H4 (cell line): ENCODE results near the gene CNGB1. TPM values are rescaled to one million over a fixed set of nuclear protein-coding genes. Genes with fewer than 3 reads are reported as not detected.
"Not testable (repeated sequence)": the region's sequence is repeated elsewhere in the genome, so short reads cannot be mapped to it uniquely, and the experiment has no call there.

Source experiments
- DNase-seq: peaks from one replicate; pipeline ENCODE4 v3.0.0-alpha.2; 2015; ENCODE audit warnings: low spot score
- total RNA-seq: library from RNA; depleted of rRNA; stranded (reverse); fragments of >200 nt; shearing (Covaris generic); gene quantifications from 2 replicates; pipeline ENCODE4 v1.2.3, GENCODE V29; 2014

The CNGB1 gene
- total RNA-seq, 1 experiment from 2014 or later: 0.06 TPM

DNA sequence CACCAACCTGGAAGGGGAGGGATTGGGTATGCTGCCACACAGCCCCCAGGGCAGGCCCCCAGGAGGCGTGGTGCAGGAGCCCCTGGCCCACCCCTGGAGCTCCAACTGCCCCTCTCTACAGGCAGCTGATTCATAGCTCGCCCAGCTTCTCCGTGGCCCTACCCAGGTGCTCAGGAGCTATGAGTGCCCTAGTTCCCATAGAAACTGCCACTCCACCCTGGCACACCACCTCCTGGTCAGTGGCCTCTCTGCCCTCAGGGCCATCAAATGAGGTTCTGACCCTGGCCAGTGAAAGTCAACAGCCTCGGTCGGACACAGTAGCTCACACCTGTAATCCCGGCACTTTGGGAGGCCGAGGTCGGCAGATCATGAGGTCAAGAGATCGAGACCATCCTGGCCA is 18.0 kb downstream of the CNGB1 start:
- no peak for DNase-seq

DNA sequence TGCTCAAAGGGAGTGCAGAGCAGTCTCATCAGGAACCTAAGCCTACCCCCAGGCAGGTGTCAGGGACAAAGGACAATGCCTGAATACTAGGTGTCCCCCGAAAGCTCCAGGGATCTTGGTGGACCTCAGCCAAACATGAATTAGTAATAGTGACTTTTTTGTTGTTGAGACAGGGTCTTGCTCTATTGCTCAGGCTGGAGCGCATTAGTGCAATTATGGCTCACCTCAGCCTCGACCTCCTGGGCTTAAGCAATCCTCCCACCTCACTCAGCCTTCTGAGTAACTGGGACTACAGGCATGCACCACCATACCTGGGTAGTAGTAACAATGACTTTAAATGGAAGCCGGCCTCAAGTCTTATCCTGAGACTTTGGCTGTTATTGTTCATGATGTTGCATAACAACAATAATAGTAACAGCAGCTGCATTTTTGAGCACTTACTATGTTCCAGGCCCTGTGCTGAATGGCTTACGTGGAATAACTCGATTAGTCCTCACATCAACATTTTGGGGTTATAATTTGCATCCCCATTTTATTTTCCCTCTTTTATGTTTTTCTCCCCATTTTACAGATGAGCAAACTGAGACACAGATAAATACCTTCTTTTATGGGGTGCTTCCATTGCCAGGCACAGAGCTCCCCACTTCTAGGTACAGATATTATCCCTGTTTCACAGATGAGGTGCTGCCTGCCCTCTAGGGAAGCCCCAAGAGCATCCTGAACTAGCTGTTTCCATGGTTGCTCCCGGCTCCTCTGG is 19.5 kb downstream of the CNGB1 start:
- no peak for DNase-seq

DNA sequence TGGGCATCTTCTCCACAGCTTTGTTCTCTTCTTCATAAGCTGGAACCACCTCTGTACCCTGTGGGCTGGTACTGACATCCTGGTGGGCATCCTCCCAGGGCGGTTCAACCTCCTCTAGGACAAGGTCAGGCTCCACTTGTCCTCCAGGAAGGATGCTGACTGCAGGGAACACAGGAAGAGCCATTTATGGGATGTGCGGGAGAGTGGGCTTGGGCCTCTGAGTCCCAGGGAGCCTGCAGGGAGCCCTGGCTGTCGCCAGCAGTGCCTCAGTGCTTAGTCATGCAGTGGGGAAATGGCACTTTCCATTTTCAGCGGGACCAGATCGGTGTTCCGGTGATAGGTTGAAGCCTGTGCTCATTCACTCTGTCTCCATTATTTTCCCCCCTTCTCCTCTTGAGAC is 20.5 kb downstream of the CNGB1 start:
- no peak for DNase-seq

DNA sequence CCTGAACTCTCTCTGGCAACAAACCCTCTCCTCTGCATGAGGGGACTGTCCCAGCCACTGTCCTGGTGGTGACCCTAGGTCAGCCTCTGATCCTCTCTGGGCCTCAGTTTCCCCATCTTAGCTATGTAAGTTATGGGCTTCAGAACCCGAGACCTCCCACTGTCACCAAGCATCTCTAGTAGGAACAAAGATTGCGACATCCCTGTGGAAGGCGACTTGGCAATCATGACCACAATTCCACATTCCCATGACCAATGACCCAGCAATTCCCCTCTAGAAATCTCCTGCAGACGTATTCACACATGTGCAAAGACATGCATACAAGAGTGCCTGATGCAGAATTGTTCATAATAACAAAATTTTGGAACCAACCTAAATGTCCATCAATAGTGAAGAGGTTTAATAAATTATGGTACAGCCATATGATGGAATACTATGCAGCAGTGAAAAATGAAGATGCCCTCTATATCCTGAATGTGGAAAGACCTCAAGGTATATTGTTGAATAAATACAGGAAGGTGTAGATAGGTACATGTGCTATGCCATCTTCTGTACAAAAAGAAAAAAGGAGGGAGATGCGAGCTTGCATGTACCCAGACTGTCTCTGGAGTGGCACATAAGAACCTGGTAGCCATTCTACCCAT is 21.2 kb downstream of the CNGB1 start:
- no peak for DNase-seq

DNA sequence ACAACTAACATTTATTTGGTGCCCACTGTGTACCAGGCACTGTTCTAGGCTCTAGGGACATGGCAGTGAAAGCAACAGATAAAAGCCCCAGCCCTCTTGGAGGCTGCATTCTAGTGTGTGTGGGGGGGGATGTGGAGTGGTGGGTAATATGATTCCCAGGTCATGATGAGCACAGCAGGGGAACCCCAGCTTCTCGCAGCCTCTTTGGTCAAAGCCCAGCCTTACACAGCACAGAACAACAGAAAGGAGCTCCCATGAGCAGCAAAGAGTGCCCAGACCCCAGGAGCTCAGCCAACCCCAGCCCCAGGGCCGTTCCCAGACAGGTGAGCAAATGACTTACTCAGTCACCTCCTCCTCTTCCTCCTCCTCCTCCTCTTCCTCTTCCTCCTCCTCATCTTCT is 21.9 kb downstream of the CNGB1 start:
- no peak for DNase-seq

DNA sequence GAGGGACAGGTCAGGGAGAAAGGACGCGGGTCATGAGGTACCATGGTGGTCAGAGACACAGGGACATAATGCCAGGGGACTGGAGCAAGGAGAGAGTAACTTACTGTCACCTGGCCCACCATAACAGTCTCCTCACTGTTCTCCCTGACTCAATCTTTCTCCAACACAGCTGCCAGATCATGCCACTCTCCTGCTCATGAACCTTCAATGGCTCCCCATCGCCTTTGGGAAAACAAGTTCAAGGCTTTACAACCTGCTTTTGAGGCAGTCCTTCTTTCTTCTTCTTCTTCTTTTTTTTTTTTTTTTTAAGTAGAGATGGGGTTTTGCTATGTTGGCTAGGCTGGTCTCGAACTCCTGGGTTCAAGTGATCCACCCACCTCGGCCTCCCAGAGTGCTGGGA is 22.9 kb downstream of the CNGB1 start:
- no peak for DNase-seq

DNA sequence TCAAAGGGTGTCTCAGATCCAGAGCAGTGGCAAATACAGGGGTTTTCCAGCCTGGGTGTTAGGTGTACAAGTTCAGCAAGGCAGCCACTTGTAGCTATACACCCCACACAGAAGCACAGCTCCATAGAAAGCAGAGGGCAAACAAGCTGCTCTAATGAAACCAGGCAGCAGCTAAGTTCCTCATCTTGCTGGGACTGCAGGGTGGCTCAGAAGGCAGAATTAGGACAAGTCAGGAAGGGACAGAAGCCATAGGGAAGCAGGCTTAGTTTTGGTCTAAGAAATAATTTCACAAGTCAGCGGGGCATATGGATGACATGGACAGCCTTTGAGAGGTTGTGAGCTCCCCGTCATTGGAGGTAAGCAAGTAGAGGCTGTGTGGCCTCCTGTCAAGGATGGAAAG is 23.7 kb downstream of the CNGB1 start:
- no peak for DNase-seq

DNA sequence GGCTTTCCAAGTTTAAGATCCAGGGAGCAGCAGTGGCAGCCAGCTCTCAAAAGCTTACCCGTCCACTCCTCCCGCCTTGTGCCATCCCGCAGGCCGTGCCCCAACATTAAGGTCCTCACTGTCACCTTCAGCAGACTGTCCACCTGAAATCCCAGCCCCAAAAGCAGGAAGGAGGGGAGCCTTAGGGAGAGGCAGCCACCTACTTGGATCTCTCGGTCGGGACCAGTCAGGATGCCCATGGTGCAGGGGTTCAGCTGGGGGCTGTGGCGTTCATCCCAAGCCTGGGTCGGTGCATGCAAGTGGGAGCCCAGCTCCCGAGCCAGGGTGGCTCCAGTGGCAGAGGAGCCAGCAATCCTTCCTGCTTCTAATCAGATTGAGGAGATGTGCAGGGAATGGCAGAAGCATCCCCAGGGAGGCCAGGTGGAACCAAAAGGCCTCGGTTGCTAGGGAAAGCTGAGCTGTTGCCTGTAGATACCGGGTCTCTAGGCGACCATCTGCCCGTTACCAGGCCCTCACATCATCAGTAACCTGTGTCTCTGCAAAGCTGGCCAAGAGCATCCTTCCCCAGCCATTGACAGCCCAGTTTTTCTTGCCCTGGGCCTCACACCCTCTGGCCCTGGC is 24.6 kb downstream of the CNGB1 start:
- DNase-seq: no peak

DNA sequence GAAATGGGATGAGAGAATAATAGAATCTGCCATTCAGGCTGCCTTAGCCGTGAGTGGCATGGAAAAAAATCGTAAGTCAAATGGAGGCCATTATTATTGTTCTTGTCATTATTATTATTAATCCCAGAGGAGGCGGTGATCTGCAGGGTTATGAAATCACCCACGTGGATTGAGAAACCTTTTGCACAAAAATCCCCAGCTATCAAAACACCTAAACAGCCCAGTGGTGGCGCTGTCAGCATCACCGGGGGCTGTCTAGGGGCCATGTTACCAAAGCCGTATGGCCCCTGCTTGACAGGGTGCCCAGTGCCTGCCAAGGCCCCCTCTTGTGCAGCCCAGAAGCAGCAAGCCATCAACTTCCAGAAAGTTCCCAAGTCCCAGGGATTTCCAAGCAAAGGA is 25.2 kb downstream of the CNGB1 start:
- DNase-seq: no peak

DNA sequence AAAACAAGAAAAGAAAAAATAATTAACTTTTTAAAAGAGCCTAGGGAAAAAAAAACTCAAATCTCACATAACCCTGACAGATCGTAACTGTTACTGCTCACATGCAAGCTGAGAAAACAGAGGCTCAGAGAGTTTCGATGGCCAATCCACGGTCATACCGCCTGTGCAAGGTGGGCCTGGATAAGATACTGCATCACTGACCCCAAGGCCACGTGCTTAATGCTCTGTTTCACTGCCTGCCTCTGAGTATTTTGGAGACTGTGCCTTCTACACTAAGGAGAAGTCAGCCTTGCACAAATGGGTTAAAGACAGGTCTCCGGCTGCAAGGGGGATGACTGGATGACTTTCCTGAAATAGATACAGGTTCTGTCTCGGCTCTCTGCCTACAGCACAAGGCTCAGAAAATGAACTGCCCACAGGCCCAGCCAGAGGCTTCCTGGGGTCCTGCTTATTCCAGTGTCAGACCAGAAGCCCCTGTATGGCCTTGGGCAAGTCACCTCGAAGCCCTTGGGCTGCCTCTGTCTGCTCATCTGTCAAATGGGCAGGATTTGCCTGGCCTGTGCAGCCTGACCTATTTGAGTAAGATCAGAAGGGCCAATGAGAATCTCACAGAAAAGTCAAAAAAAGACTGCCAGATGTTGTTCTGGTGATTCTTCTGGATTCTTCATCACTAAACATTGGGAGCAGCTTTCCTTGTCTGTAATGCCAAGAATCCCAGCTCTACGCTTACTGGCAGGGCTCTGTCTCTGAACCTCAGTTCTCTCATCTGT is 25.8 kb downstream of the CNGB1 start:
- DNase-seq: no peak

DNA sequence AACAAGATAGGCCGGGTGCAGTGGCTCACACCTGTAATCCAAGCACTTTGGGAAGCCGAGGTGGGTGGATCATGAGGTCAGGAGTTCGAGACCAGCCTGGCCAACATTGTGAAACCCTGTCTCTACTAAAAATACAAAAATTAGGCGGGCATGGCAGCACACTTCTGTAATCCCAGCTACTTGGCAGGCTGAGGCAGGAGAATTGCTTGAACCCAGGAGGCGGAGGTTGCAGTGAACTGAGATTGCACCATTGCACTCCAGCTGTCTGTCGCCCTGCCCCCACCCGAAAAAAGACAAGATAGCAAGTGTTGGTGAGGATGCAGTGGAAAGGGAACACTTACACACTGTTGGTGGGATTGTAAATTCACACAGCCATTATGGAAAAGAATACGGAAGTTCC is 27.5 kb downstream of the CNGB1 start:
- not testable (repeated sequence) for DNase-seq

DNA sequence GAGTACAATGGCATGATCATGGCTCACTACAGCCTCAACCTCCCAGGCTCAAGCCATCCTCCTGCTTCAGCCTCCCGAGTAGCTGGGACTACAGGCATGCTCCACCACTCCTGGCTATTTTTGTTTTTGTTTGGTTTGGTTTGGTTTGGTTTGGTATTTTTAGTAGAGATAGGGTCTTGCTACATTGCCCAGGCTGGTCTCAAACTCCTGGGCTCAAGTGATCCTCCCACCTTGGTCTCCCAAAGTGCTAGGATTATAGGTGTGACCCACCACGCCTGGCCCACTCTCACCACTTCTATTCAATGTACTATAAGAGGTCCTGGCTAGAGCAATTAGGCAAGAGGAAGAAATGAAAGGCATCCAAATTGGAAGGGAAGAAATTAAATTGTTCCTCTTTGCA is 29.0 kb downstream of the CNGB1 start:
- not testable (repeated sequence) for DNase-seq

DNA sequence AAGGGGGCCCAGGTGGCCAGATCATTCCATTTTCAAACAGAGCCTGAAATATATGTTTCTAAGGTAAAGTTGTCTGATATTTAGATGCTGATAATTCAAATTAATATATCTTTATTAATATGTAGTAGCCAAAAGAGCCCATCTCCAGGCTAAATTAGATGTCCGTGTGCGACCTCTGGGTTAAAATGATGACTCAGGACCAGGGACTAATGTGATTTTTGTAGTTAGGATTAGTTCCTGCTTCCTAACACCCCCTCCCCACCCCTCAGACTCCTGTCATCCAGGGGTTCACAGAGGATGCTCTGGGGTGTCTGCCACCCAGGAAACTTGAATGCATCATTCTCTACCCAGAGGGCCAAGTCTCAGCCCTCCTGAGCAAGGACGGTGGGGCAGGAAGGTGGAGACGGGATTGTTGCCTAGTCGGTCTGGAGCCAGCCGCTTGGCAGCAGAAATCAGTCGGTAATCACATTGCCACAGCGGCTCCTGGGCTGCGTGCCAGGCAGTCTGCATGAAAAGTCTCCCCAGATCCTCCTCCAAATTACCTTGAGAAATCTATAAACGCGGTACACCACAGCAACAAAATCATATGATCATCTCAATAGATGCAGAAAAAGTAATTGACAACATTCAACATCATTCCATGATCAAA is 29.8 kb downstream of the CNGB1 start:
- DNase-seq: peak; percentile 74

DNA sequence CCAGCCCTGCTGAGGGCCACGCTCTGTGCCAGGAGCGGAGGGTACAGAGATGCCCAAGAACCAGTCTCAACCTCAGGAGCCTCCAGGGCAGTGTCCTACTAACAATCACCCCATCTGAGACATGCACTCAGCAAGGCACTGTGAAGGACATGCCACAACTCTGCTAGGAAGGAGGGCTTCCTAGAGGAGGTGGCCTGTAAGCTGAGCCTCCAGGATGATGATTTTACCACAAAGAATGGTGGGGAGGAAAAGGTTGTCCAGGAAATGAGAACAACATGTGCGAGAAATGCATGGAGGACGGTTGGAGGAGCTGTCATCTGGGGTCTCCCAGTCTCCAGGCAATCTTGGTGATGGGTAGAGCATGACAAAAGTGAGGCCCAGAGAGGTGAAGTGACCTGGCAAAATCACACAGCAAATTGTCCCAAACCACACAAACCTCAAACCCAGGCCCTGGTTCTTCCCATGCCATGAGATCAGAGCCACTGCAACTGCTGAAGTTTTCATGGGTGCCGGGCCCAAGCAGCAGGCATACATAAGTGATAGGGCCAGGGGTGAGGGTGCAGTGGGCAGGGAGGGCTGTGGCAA is 30.5 kb downstream of the CNGB1 start:
- DNase-seq: no peak

DNA sequence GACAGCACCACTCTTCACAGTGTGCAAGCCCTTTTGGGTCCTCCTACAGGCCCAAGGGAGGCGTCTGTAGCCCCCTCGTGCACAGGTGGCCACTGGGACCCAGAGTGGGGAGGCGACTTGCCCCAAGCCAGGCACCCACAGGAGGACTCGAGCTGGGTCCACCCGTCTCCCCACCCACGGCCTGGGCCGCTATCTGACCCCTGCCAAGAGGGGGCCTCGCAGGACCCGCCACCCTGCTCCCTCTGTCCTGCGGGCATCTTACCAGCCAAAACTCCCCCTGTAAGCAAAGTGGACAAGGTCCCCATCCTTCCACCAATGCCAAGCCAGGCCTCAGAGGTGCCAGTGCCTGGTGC is 31.1 kb downstream of the CNGB1 start:
- no peak for DNase-seq

DNA sequence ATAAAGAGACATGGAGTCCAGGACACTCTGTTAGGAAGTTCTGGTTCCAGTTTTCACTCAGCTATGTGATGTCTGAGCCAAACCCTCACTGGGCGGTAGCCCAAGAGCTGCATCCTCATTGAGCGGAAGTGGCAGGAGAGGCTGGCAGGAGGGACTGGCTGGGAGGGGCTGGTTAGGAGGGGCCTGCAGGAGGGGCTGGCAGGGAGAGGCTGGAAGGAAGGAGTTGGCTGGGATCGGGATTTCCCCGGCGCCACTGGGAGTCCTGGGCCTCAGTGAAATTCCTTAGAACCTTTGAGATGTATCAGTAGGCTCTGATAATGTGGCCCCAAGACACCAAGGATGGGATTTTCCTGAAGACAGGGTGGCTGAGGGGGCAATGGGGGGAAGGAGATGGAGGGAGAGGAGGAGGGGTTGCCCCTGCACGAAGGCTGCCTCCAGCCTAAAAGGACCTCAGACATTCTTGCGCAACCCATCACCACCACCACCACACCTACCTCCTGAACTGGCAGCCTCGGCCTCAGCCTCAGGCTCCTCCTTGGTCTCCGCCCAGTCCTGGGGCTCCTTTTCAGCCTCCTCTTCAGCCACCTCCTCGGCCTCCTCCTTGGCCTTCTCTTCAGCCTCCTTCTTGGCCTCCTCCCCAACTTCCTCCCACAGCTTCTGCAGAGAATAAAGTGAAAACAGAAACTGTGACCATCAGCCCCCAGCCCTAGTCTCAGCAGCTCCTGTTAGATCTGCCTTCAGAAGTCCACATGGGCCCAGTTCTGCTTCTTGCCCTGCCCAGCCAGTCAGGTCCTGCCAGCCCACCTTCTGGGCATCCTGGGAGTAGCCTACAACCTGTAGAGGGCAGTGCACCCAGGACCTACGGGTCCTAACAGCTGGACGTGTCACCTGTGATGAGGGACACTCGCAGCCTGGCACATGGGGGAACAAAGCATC is 31.7 kb downstream of the CNGB1 start:
- peak; percentile 93 for DNase-seq

DNA sequence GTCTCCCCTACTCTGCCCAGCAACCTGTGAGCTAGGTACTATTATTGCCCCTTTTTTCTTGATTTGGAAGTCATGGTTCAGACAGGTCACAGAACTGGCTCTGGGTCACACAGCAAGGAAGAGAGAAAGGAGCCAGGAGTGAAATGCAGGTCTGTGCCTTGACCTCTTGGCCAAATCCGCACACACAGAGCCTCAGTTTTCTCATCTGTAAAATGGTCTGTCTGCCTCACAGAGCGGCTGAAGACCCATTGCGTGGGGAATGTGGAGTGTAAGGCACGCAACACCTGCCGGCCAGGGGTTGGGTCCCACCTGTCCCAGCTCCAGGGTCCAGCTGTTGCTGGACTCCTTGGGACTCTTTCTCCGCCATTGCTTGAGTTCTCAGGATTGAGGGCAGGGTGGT is 32.4 kb downstream of the CNGB1 start:
- DNase-seq: no peak

DNA sequence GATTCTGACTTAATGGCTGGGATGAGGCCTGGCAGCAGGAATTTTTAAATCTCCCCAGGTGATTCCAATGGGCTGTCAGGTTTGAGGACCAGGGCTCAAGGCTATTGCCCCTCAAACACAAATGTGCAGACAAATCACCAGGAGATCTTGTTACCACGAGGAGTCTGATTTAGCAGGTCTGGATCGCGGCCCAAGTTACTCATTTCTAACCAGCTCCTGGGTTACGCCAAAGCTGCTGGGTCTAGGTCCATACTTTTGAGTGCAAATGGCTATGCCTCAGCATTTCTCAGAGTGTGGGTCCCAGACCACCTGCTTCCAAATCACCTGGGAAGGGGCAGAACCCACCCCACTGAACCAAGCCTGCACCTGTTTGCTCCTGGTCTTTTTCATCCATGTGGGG is 33.1 kb downstream of the CNGB1 start:
- no peak for DNase-seq

DNA sequence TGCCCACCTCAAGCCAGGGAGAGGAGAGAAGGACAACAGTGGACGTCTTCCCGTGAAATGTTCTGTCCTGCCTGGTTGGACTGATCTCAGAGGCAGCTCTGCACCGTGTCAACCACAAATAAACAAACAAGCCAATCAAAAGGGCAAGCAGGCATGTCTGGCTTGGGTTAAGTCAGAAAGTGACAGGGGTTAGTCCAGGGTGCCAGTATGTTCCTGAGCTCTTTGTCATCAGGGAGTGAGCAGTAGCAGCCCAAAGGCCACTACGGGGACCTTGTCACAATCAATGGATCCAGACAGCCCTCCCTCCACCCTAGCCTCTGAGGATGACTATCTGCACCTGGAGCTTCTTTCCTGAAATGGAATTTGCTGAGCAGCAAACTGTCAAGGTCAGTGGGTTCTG is 35.0 kb downstream of the CNGB1 start:
- DNase-seq: no peak

DNA sequence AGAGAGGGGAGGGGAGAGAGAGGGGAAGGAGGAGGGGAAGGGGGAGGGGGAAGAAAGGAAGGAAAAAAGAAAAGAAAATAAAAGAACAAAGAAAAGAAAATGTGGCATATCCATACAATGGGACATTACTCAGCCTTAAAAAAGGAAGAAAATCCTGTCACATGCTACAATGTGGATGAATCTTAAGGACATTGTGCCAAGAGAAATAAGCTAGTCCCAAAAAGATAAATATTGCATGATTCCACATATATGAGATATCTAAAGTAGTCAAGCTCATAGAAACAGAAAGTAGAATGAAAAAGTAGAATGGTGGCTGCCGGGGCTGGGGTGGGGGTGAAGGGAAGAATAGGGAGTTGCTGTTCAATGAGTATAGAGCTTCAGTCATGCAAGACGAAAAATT is 40.4 kb downstream of the CNGB1 start:
- DNase-seq: no peak

DNA sequence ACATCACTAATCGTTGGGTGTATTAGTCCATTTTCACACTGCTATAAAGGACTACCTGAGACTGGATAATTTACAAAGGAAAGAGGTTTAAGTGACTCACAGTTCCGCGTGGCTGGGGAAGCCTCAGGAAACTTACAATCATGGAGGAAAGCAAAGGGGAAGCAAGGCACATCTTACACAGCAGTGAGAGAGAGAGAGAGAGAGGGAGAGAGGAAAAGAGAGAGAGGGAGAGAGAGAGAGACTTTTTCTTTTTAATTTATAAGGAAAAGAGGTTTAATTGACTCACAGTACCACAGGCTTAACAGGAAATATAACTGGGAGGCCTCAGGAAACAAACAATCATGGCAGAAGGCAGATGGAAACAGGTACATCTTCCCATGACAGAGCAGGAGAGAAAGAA is 41.7 kb downstream of the CNGB1 start:
- DNase-seq: no peak
